22Rv1 (cell line): ENCODE data around the gene WIPF2.
"Not testable (repeated sequence)": the region's sequence is repeated elsewhere in the genome, so short reads cannot be mapped to it uniquely, and the experiment has no call there.

ENCODE experiments used
- CTCF ChIP-seq: fragments of 450-650 bp; IDR thresholded peaks from 2 replicates; pipeline ENCODE4 v1.5.1; 2017; ENCODE audit warnings: mild to moderate bottlenecking
- ZFX ChIP-seq: fragments of 450-650 bp; IDR thresholded peaks from 2 replicates; pipeline ENCODE4 v1.6.1; 2017; ENCODE audit warnings: antibody characterized with exemption, borderline replicate concordance

- TF ChIP-seq CTCF, ZFX: not testable (repeated sequence)
Measured at GRCh38 chr17:40304866-40305265, 85.8 kb downstream of the WIPF2 start.
